SU-DHL-6 (cell line): ENCODE data around the gene HLA-DMB.

Experiments
- EZH2phosphoT487 ChIP-seq: fragments of 200-600 bp; sonication (generic), shearing (Covaris generic); conservative IDR thresholded peaks from 2 replicates; pipeline ENCODE4 v1.6.1; 2018; ENCODE audit warnings: mild to moderate bottlenecking, antibody characterized with exemption, low read length, moderate library complexity, mixed read lengths
- TF ChIP-seq, protein P1 (sequence below): fragments of 200-600 bp; sonication (generic); IDR thresholded peaks from one replicate; pipeline ENCODE4 v1.5.1; 2017; ENCODE audit warnings: antibody characterized with exemption, mild to moderate bottlenecking, low read length, moderate library complexity; ENCODE audit not compliant: insufficient read depth, poor library complexity, severe bottlenecking

DNA sequence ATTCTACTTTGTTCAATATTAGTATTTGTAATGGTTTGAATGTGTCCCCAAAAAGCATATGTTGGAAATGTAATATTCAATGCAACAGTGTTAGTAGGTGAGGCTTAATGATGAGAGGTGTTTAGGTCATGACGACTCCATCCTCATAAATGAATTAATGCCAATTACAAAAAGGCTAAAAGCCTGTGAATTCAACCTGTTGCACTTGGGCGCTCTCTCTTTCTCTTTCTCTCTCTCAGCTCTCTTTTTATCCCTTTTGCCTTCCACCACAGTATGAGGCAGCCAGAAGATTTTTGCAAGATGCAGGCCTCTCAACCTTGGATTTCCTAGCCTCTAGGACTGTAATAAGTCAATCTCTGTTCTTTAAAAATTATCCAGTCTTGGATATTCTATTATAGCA is 52.3 kb downstream of the HLA-DMB start:
- TF ChIP-seq, protein P1, sequence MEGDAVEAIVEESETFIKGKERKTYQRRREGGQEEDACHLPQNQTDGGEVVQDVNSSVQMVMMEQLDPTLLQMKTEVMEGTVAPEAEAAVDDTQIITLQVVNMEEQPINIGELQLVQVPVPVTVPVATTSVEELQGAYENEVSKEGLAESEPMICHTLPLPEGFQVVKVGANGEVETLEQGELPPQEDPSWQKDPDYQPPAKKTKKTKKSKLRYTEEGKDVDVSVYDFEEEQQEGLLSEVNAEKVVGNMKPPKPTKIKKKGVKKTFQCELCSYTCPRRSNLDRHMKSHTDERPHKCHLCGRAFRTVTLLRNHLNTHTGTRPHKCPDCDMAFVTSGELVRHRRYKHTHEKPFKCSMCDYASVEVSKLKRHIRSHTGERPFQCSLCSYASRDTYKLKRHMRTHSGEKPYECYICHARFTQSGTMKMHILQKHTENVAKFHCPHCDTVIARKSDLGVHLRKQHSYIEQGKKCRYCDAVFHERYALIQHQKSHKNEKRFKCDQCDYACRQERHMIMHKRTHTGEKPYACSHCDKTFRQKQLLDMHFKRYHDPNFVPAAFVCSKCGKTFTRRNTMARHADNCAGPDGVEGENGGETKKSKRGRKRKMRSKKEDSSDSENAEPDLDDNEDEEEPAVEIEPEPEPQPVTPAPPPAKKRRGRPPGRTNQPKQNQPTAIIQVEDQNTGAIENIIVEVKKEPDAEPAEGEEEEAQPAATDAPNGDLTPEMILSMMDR = no peak
- no peak for TF ChIP-seq EZH2phosphoT487
